PC-3 (cell line): ENCODE results near the gene TRAF1. TPM values are rescaled to one million over a fixed set of nuclear protein-coding genes. Genes with fewer than 3 reads are reported as not detected.

ENCODE experiments used
- ATAC-seq: fragments of 200-7000 bp; cut with Tn5 transposase; 2 replicates; pipeline ENCODE4 v1.9.1; 2020; ENCODE audit warnings: mild to moderate bottlenecking, moderate library complexity
- BruUV-seq: library from RNA; stranded (reverse); fragments of 400-500 nt; replicated peaks from 2 replicates; lab custom pipeline; 2021; lab: Mats Ljungman, UMichigan
- CTCF ChIA-PET: fragments of 300-600 bp; sonication (Branson Sonifier 250); formaldehyde crosslinking; loops from one replicate; lab custom pipeline; 2022; ENCODE audit warnings: antibody characterized with exemption; lab: Charles Lee
- POLR2A ChIA-PET: fragments of 300-600 bp; sonication (Branson Sonifier 250); formaldehyde crosslinking; loops from one replicate; lab custom pipeline; 2022; ENCODE audit warnings: antibody characterized with exemption; ENCODE audit not compliant: unreplicated experiment; lab: Charles Lee
- DNase-seq: peaks from one replicate; pipeline ENCODE4 v3.0.0-alpha.2; 2015
- H2AFZ ChIP-seq: fragments of 300-600 bp; sonication (generic); 2 replicates; pipeline ENCODE4 v1.6.0; 2016; ENCODE audit warnings: antibody characterized with exemption, low read length
- H3F3A ChIP-seq: fragments of 300-600 bp; sonication (generic); one replicate; pipeline ENCODE4 v1.6.0; 2017; ENCODE audit warnings: antibody characterized with exemption, low read length, control low read depth, mild to moderate bottlenecking; ENCODE audit not compliant: unreplicated experiment
- H3K27ac ChIP-seq: fragments of 300-600 bp; sonication (generic); 2 replicates; pipeline ENCODE4 v1.5.1; 2016; ENCODE audit warnings: mild to moderate bottlenecking, low read length
- H3K27me3 ChIP-seq: fragments of 300-600 bp; sonication (generic); 2 replicates; pipeline ENCODE4 v1.6.1; 2016; ENCODE audit warnings: low read length, mixed read lengths
- H3K36me3 ChIP-seq: fragments of 300-600 bp; sonication (generic); 2 replicates; pipeline ENCODE4 v1.6.1; 2016; ENCODE audit warnings: low read depth, mixed run types, low read length, mixed read lengths
- H3K4me1 ChIP-seq: fragments of 300-600 bp; sonication (generic); 2 replicates; pipeline ENCODE4 v1.5.1; 2016; ENCODE audit warnings: low read length; ENCODE audit not compliant: insufficient read depth
- H3K4me2 ChIP-seq: fragments of 300-600 bp; sonication (generic); 2 replicates; pipeline ENCODE4 v1.6.0; 2016; ENCODE audit warnings: low read length
- H3K4me3 ChIP-seq: fragments of 300-600 bp; sonication (generic); 2 replicates; pipeline ENCODE4 v1.5.1; 2016; ENCODE audit warnings: mild to moderate bottlenecking, low read length, mixed read lengths
- H3K79me2 ChIP-seq: fragments of 300-600 bp; sonication (generic); 2 replicates; pipeline ENCODE4 v1.6.1; 2017; ENCODE audit warnings: low read length, mixed read lengths
- H3K9ac ChIP-seq: fragments of 300-600 bp; sonication (generic); 2 replicates; pipeline ENCODE4 v1.6.0; 2016; ENCODE audit warnings: mild to moderate bottlenecking, low read length
- H3K9me2 ChIP-seq: fragments of 300-600 bp; sonication (generic); replicated peaks from 2 replicates; pipeline ENCODE4 v1.6.1; 2016; ENCODE audit warnings: mixed run types, low read length, mixed read lengths
- H3K9me3 ChIP-seq: fragments of 300-600 bp; sonication (generic); 2 replicates; pipeline ENCODE4 v1.6.1; 2016; ENCODE audit warnings: low read length, mixed read lengths
- H4K20me1 ChIP-seq: fragments of 300-600 bp; sonication (generic); 2 replicates; pipeline ENCODE4 v1.6.1; 2016; ENCODE audit warnings: low read length, mixed read lengths
- EZH2 ChIP-seq: fragments of 300-600 bp; sonication (generic); IDR thresholded peaks from one replicate; pipeline ENCODE4 v1.6.1; 2017; ENCODE audit warnings: antibody characterized with exemption, mild to moderate bottlenecking, low read length; ENCODE audit not compliant: unreplicated experiment
- EZH2phosphoT487 ChIP-seq: fragments of 300-600 bp; sonication (generic); IDR thresholded peaks from 2 replicates; pipeline ENCODE4 v1.6.1; 2018; ENCODE audit warnings: mild to moderate bottlenecking, antibody characterized with exemption, low read length, borderline replicate concordance
- intact Hi-C: fragments of 100-400 bp; cut with micrococcal nuclease; formaldehyde crosslinking; loops from 2 replicates; pipeline ENCODE4 v1.9.0; 2023
- total RNA-seq: library from RNA; depleted of rRNA; stranded (reverse); fragments of >200 nt; gene quantifications from 2 replicates; pipeline ENCODE4 v1.2.3, GENCODE V29; 2014
- TF ChIP-seq, protein P1 (sequence below): fragments of 300-600 bp; sonication (generic); conservative IDR thresholded peaks from 2 replicates; pipeline ENCODE4 v1.5.1; 2017; ENCODE audit warnings: antibody characterized with exemption, low read depth, mild to moderate bottlenecking, low read length

Gene TRAF1
- total RNA-seq, 1 experiment from 2014 or later: 0.15 TPM

DNA sequence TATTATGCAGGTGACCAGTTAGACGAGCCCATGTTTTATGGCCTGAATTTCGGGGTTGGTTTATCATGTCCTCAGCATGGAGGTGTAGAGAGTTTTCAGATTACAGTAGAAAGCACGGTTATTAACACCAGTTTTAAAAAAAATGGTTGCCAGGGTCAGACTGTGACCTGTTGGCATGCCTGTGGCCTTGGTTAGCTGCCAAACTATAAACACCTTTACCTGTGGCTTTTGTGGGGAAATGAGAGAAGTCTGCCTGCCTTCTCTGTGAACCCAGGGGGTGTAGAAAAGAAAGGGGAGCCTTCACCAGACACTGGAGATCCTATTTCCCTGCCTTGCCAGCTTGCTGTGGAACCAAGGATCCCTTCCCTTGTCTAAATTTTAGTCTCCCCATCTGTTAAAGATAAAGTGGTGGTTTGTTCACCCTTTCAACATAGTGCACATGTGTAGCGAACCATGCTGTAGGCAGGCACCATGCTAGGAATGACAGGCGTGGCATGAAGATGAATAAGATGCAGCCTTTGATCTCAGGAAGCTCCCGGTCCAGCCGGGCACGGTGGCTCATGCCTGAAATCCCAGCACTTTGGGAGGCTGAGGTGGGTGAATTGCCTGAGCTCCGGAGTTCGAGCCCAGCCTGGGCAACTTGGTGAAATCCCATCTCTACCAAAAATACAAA is 43.5 kb downstream of the TRAF1 start:
- no TSS peak for BruUV-seq
- DNase-seq (no peak), ATAC-seq (no peak)
- Histone ChIP-seq H2AFZ (no peak overlapping the region), H3K9ac (no peak overlapping the region), H3K9me3 (no peaks in the 10 kb centered on the region), H4K20me1 (no peaks in the 10 kb centered on the region), H3K27ac (no peak overlapping the region), H3K9me2 (no peaks in the 10 kb centered on the region), H3F3A (no peaks in the 10 kb centered on the region), H3K79me2 (no peaks in the 10 kb centered on the region), H3K4me2 (no peak overlapping the region), H3K27me3 (no peaks in the 10 kb centered on the region), H3K36me3 (no peaks in the 10 kb centered on the region), H3K4me1 (peaks cover 22% of the 10 kb centered on the region), H3K4me3 (no peak overlapping the region)
- TF ChIP-seq EZH2phosphoT487 (no peak), EZH2 (no peak)
- POLR2A ChIA-PET: no interaction called here
- intact Hi-C loops: no loop called here
- CTCF ChIA-PET: no interaction called here

DNA sequence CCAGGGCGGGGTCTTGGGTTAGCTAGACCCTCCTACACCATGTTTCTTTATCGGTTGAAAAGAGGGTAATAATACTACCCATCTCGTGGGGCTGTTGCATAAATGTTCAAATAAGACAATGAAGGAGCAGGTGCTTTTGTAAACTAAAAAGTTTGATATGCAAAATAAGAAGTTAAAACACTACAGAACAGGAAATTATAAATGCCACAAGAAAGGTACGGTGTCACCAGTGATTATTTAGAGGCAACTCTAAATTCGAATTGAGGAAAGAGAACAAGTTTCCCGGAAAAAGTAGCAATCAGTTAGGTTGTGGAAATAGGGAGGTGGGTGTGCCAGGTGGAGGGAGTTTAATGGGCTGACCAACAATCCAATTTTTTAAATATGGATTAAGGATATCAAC is 47.1 kb downstream of the TRAF1 start:
- CTCF ChIA-PET: no interaction called here
- peaks cover 33% of the 10 kb centered on the region for H3K4me1 ChIP-seq
- no peak overlapping the region for H2AFZ ChIP-seq
- no peaks in the 10 kb centered on the region for H3K9me2 ChIP-seq
- H3K36me3 ChIP-seq: no peaks in the 10 kb centered on the region; the same call in 1 of the 2 replicates
- H3K9me3 ChIP-seq: no peaks in the 10 kb centered on the region
- ATAC-seq (no peak), DNase-seq (no peak)
- peaks cover 17% of the 10 kb centered on the region for H3K79me2 ChIP-seq
- H4K20me1 ChIP-seq: no peaks in the 10 kb centered on the region
- H3K9ac ChIP-seq: no peak overlapping the region
- H3K4me2 ChIP-seq: no peak overlapping the region
- intact Hi-C loops: no loop called here
- TF ChIP-seq EZH2 (no peak), EZH2phosphoT487 (no peak)
- TF ChIP-seq, protein P1, sequence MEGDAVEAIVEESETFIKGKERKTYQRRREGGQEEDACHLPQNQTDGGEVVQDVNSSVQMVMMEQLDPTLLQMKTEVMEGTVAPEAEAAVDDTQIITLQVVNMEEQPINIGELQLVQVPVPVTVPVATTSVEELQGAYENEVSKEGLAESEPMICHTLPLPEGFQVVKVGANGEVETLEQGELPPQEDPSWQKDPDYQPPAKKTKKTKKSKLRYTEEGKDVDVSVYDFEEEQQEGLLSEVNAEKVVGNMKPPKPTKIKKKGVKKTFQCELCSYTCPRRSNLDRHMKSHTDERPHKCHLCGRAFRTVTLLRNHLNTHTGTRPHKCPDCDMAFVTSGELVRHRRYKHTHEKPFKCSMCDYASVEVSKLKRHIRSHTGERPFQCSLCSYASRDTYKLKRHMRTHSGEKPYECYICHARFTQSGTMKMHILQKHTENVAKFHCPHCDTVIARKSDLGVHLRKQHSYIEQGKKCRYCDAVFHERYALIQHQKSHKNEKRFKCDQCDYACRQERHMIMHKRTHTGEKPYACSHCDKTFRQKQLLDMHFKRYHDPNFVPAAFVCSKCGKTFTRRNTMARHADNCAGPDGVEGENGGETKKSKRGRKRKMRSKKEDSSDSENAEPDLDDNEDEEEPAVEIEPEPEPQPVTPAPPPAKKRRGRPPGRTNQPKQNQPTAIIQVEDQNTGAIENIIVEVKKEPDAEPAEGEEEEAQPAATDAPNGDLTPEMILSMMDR: no peak
- POLR2A ChIA-PET: no interaction called here
- no peak overlapping the region for H3K4me3 ChIP-seq
- H3K27me3 ChIP-seq: no peaks in the 10 kb centered on the region
- BruUV-seq: no TSS peak
- no peak overlapping the region for H3K27ac ChIP-seq
- no peaks in the 10 kb centered on the region for H3F3A ChIP-seq

DNA sequence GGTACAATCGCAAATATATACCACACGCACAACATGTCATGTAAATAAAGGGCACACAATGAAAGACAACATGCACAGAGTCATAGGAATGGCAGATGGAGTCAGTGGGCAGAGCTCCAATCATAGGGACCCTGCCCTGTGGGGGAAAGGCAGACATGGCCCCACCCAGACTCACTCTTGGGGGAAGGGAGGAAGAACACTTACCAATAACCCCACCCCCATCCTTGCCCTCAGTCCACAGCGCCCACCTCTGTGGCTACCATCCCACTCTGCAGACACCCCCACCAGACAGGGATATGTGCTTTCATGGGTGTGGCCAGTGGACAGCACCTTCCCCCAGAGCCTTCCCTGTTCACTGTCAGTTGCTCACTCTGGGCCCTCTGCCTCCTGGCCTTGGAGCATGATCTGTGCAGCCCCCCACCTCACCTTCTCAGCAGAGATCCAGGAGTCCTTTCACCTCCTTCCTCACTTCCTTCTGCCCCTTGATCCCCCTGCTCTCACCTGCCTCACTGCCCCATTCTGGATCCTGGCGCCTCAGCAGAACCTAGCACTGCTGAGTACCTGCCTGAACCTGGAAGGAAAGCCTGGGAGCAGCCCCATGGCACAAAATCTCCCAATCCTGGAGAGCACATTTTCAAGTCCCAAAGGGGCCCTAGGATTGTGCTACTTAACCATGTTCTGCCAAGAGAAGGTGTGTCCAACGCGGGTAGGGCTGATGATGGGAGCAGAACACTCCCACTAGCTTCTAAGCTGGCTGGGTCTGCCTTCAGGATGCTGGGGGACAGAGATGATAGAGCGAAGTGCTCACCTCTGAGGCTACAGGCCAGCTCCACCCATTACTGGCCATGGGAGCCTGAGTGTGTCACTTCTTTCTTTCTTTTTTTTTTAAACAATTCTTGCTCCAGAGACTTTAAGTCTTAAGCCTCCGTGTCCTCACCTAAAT is 48.1 kb downstream of the TRAF1 start:
- Histone ChIP-seq H3K9me2 (no peaks in the 10 kb centered on the region), H3K27ac (no peak overlapping the region), H3K4me3 (peak overlapping the region; percentile 76; the same call in 1 of the 2 replicates), H3K9me3 (no peaks in the 10 kb centered on the region), H3K36me3 (no peaks in the 10 kb centered on the region; the same call in 1 of the 2 replicates), H3K79me2 (peaks cover 24% of the 10 kb centered on the region), H4K20me1 (no peaks in the 10 kb centered on the region), H3K4me2 (peak overlapping the region; percentile 93), H2AFZ (no peak overlapping the region), H3F3A (no peaks in the 10 kb centered on the region), H3K27me3 (no peaks in the 10 kb centered on the region), H3K4me1 (peaks cover 43% of the 10 kb centered on the region), H3K9ac (no peak overlapping the region)
- no TSS peak for BruUV-seq
- intact Hi-C loops: no loop called here
- TF ChIP-seq EZH2phosphoT487 (no peak), EZH2 (no peak)
- TF ChIP-seq, protein P1: no peak
- ATAC-seq (no peak), DNase-seq (no peak)
- ChIA-PET CTCF (no interaction called here), POLR2A (no interaction called here)
